BE2C (cell line): ENCODE data around the gene JAKMIP1.
"Not testable (repeated sequence)": the region's sequence is repeated elsewhere in the genome, so short reads cannot be mapped to it uniquely, and the experiment has no call there.

Experiments
- DNase-seq: peaks from one replicate; pipeline ENCODE4 v3.0.0-alpha.2; 2020
- H3K27me3 ChIP-seq: fragments of 250-450 bp; sonication (Bioruptor Pico); 2 replicates; pipeline ENCODE4 v1.5.1; 2020; ENCODE audit warnings: mild to moderate bottlenecking
- H3K36me3 ChIP-seq: fragments of 250-450 bp; sonication (Bioruptor Pico); 2 replicates; pipeline ENCODE4 v1.5.1; 2020; ENCODE audit warnings: mild to moderate bottlenecking
- H3K4me1 ChIP-seq: fragments of 250-450 bp; sonication (Bioruptor Pico); 2 replicates; pipeline ENCODE4 v1.5.1; 2020
- H3K4me3 ChIP-seq: 2 replicates; pipeline ENCODE4 v1.5.1; 2011; ENCODE audit warnings: low read depth, low read length
- H3K9me3 ChIP-seq: fragments of 250-450 bp; sonication (Bioruptor Pico); 2 replicates; pipeline ENCODE4 v1.5.1; 2020
- TF ChIP-seq, protein P1 (sequence below): IDR thresholded peaks from 2 replicates; pipeline ENCODE4 v1.5.1; 2012; ENCODE audit warnings: mild to moderate bottlenecking, low read depth, low read length

JAKMIP1 gene

DNA sequence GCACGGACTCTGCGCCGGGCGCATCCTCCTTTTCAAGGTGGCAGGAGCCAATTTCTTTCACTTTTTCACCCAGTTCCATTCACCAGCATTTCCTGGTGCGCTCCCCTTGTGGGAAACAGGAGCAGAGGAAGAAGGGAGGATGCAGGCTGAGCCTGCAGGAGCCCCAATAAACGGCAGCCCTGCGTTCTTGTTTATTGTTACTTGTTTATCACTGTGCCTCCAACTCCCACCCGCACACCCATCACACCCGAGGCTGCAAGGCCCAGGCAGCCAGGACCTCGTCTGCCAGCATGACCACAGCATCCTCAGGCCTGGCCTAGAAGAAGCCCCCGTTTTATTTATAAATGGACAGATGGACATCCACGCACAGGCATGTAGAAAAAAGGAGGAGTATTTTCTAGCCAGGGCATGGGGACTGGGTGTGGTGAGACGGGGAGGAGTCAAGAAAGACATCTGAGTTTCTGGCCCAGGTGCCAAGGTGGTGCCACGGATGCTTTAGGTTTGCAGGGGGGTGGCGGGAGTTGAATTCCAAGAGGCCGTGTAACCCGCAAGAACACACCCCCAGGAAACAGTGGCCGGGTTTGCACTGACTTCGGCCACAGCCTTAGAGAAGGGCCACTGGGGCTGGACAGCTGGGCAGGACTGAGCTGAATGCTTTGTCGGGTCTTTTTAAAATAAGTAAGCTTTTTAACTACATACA lies 51.7 kb downstream of the JAKMIP1 start:
- TF ChIP-seq, protein P1, sequence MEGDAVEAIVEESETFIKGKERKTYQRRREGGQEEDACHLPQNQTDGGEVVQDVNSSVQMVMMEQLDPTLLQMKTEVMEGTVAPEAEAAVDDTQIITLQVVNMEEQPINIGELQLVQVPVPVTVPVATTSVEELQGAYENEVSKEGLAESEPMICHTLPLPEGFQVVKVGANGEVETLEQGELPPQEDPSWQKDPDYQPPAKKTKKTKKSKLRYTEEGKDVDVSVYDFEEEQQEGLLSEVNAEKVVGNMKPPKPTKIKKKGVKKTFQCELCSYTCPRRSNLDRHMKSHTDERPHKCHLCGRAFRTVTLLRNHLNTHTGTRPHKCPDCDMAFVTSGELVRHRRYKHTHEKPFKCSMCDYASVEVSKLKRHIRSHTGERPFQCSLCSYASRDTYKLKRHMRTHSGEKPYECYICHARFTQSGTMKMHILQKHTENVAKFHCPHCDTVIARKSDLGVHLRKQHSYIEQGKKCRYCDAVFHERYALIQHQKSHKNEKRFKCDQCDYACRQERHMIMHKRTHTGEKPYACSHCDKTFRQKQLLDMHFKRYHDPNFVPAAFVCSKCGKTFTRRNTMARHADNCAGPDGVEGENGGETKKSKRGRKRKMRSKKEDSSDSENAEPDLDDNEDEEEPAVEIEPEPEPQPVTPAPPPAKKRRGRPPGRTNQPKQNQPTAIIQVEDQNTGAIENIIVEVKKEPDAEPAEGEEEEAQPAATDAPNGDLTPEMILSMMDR: no peak
- DNase-seq: no peak
- Histone ChIP-seq H3K27me3 (no peaks in the 10 kb centered on the region), H3K36me3 (no peaks in the 10 kb centered on the region), H3K4me3 (no peak overlapping the region), H3K4me1 (peaks cover 5% of the 10 kb centered on the region; the same call in 1 of the 2 replicates), H3K9me3 (no peaks in the 10 kb centered on the region)

- Histone ChIP-seq H3K27me3 (no peaks in the 10 kb centered on the region), H3K4me1 (peaks cover 5% of the 10 kb centered on the region; the same call in 1 of the 2 replicates), H3K36me3 (no peaks in the 10 kb centered on the region), H3K9me3 (no peaks in the 10 kb centered on the region), H3K4me3 (no peak overlapping the region)
- TF ChIP-seq, protein P1: no peak
- no peak for DNase-seq
These were observed 52.9 kb downstream of the JAKMIP1 start for GRCh38 chr4:6147441-6147840.

GRCh38 chr4:6143603-6144181 lies 56.7 kb downstream of the JAKMIP1 start:
- Histone ChIP-seq H3K9me3 (no peaks in the 10 kb centered on the region), H3K4me1 (no peaks in the 10 kb centered on the region), H3K4me3 (no peak overlapping the region), H3K27me3 (no peaks in the 10 kb centered on the region), H3K36me3 (no peaks in the 10 kb centered on the region)
- DNase-seq: no peak
- TF ChIP-seq, protein P1: no peak

GRCh38 chr4:6142935-6143602 lies 57.3 kb downstream of the JAKMIP1 start:
- Histone ChIP-seq H3K4me1 (no peaks in the 10 kb centered on the region), H3K36me3 (no peaks in the 10 kb centered on the region), H3K4me3 (no peak overlapping the region), H3K27me3 (no peaks in the 10 kb centered on the region), H3K9me3 (no peaks in the 10 kb centered on the region)
- TF ChIP-seq, protein P1: no peak
- no peak for DNase-seq

DNA sequence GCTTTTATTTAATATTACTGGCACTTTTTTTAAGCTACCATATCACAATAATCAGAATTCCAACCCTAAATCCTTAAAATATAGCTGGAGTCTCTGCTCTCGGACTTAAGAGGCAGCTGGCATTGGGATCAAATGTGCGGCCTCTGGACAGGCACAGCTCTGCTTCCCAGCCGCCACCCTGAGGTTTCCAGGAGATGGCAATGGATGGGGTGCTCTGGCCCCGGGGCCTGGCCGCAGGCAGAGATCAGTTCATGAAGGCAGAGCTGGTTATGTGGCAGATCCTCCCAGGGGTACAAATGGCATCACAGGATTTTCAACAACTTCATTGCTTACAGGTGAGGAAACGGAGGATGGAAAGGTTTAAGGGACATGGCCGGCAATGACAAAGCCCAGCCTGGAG lies 57.8 kb downstream of the JAKMIP1 start:
- TF ChIP-seq, protein P1: no peak

DNA sequence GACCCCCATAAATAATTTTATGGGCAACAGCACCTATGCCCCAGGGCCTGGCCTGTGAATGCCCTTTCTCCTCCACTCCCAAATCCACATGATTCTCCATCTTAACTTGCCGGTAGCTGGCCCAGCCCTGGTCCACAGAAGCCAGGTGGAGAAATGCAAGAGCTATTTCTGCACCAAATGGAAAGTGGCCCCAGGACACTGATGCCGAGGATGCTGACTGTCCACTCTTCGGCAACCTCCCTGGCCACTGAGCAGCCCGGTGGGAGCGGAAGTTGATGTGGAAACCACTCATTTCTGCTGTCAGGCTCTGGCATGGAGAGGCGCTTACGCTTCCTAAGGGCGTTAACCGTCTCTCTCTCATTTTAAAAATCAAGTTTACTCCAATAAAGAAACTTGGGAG lies 58.8 kb downstream of the JAKMIP1 start:
- DNase-seq: no peak
- Histone ChIP-seq H3K27me3 (no peaks in the 10 kb centered on the region), H3K4me1 (no peaks in the 10 kb centered on the region), H3K36me3 (no peaks in the 10 kb centered on the region), H3K9me3 (no peaks in the 10 kb centered on the region), H3K4me3 (no peak overlapping the region)
- TF ChIP-seq, protein P1: no peak

More for the DNA sequence above, 57.8 kb downstream of the JAKMIP1 start:
- no peak overlapping the region for H3K4me3 ChIP-seq
- H3K36me3 ChIP-seq: no peaks in the 10 kb centered on the region
- no peak for DNase-seq
- H3K9me3 ChIP-seq: no peaks in the 10 kb centered on the region
- no peaks in the 10 kb centered on the region for H3K4me1 ChIP-seq
- no peaks in the 10 kb centered on the region for H3K27me3 ChIP-seq

- H3K27me3 ChIP-seq, H3K4me3 ChIP-seq, H3K4me1 ChIP-seq, H3K9me3 ChIP-seq, H3K36me3 ChIP-seq, DNase-seq: not testable (repeated sequence)
These were observed 59.3 kb downstream of the JAKMIP1 start for GRCh38 chr4:6141021-6141420.
